ENCODE measurements around the gene CCDC89. TPM values are rescaled to one million over a fixed set of nuclear protein-coding genes. Genes with fewer than 3 reads are reported as not detected.

Gene CCDC89
- total and polyA plus RNA-seq, 2 donors (not counting 1 experiment from before 2014, with no cell fraction given): not detected

- Mint-ChIP-seq H3K9me3 (ENCODE audit: insufficient read depth) (no peaks in the 10 kb centered on the region), H3K4me1 (peaks cover 48% of the 10 kb centered on the region), H3K4me3 (peak overlapping the region; percentile 94), H3K27ac (peak overlapping the region; percentile 95), H3K27me3 (no peaks in the 10 kb centered on the region)
- intact Hi-C loops (cut with micrococcal nuclease): loop anchor here (1.0 to 10.0 kb wide), 3 partner anchors 36 to 349 kb away; partner anchors contain the start of genes CCDC83 and TMEM126B
- ChIA-PET CTCF (interaction anchor here (0.6 to 1.9 kb wide), 4 partner anchors 11 to 629 kb away, joined by 3 to 15 read pairs (median 5); partner anchors contain the start of genes DLG2, TMEM126A and TMEM126B), POLR2A (interaction anchor here (0.5 to 1.9 kb wide), 4 partner anchors 15 to 69 kb away, joined by 3 to 16 read pairs (median 6); partner anchors contain the start of genes TMEM126A and TMEM126B)
- peaks cover 0 to 3% (median 0%) of the 10 kb centered on the region in 3 donors for H3K9me3 ChIP-seq (ENCODE audit: control extremely low read depth in 1 of 3, control insufficient read depth in 2 of 3, insufficient read depth in 1 of 3, low read length in 2 of 3)
- H3K27me3 ChIP-seq (replicated peaks in 1 of 4; ENCODE audit: control extremely low read depth in 1 of 4, control insufficient read depth in 3 of 4, insufficient read depth in 4 of 4, low read length in 3 of 4): no peaks in the 10 kb centered on the region
- WGBS (ENCODE audit: insufficient coverage): under 1% methylated on average over 71 of the region's 73 CpGs
- peak overlapping the region; percentile 78 for H2AFZ ChIP-seq (ENCODE audit: insufficient read depth, low read depth, low read length, poor library complexity, severe bottlenecking)
- H3K79me2 ChIP-seq (ENCODE audit: control insufficient read depth, insufficient read depth, low read length): peaks cover 47% of the 10 kb centered on the region
- no peak for TF ChIP-seq EZH2 (IDR thresholded peaks at IDR 0.05; ENCODE audit: borderline replicate concordance, insufficient read depth, low read depth, low read length, poor library complexity, severe bottlenecking)
- TF ChIP-seq CTCF (IDR thresholded peaks at IDR 0.05): peak; percentile 77
- peak overlapping the region; percentile 79 for H3K4me2 ChIP-seq (replicated peaks; ENCODE audit: low read depth, low read length, poor library complexity, severe bottlenecking)
- peak; percentile 70 for ATAC-seq (ENCODE audit: low read depth)
- DNase-seq: peak; percentile 92
- peak overlapping the region; percentile 78 to 95 (median 89) for H3K4me3 ChIP-seq (ENCODE audit: control extremely low read depth in 1 of 5, extremely low read depth in 1 of 5, insufficient read depth in 1 of 5, low read depth in 2 of 5, low read length in 4 of 5)
- peaks cover 16 to 21% of the 10 kb centered on the region in 2 donors for H3K4me1 ChIP-seq (ENCODE audit: control insufficient read depth in 2 of 2, insufficient read depth in 2 of 2, low read length in 2 of 2)
- peaks cover 0 to 19% of the 10 kb centered on the region in 2 experiments for H3K36me3 ChIP-seq (replicated peaks in 1 of 2; ENCODE audit: control extremely low read depth in 1 of 2, control insufficient read depth in 1 of 2, extremely low read depth in 1 of 2, insufficient read depth in 2 of 2, low read length in 1 of 2)
- H3K9ac ChIP-seq (ENCODE audit: low read length): peak overlapping the region; percentile 86
- peaks cover 37% of the 10 kb centered on the region for H4K20me1 ChIP-seq (ENCODE audit: control insufficient read depth, insufficient read depth, low read length, poor library complexity, severe bottlenecking)
- peak overlapping the region; percentile 96 to 97 for H3K27ac ChIP-seq (ENCODE audit: low read length in 2 of 2)
Measured at GRCh38 chr11:85663753-85664614, 22.0 kb downstream of the CCDC89 start.
